ENCODE results near the gene LRMDA. TPM values are rescaled to one million over a fixed set of nuclear protein-coding genes. Genes with fewer than 3 reads are reported as not detected.

The LRMDA gene
- polyA plus RNA-seq, 3 donors, result 39.8 to 59.6 (median 56.4) TPM

GRCh38 chr10:76032700-76033039 lies 601.2 kb downstream of the LRMDA start:
- no peak overlapping the region for H3K27ac ChIP-seq (ENCODE audit: low read depth in 1 of 2, low read length in 2 of 2)
- no peak overlapping the region for H3K4me3 Mint-ChIP-seq
- H3K27ac Mint-ChIP-seq, result no peak overlapping the region
- H3K27me3 ChIP-seq (ENCODE audit: control insufficient read depth in 2 of 2, insufficient read depth in 2 of 2, low read length in 2 of 2), result no peaks in the 10 kb centered on the region
- H3K79me2 ChIP-seq (ENCODE audit: insufficient read depth, low read length), result no peaks in the 10 kb centered on the region
- H3K4me3 ChIP-seq (replicated peaks in 1 of 3; ENCODE audit: low read depth in 2 of 3, low read length in 3 of 3), result no peak overlapping the region
- DNase-seq, result no peak
- no peaks in the 10 kb centered on the region for H3K9me3 ChIP-seq (replicated peaks in 1 of 2; ENCODE audit: control insufficient read depth in 1 of 2, insufficient read depth in 1 of 2, low read length in 2 of 2)
- H3K9ac ChIP-seq (ENCODE audit: insufficient read depth, low read length, poor library complexity, severe bottlenecking), result no peak overlapping the region
- no peaks in the 10 kb centered on the region for H3K9me3 Mint-ChIP-seq
- H3K27me3 Mint-ChIP-seq (ENCODE audit: low read depth in 3 of 3), result peaks cover 0 to 5% (median 2%) of the 10 kb centered on the region in 3 donors
- peaks cover 7 to 8% of the 10 kb centered on the region in 2 donors for H3K36me3 Mint-ChIP-seq
- H2AFZ ChIP-seq (ENCODE audit: insufficient read depth, low read depth, low read length, poor library complexity, severe bottlenecking), result no peak overlapping the region
- H3K4me1 ChIP-seq (ENCODE audit: control insufficient read depth in 1 of 2, insufficient read depth in 2 of 2, low read length in 2 of 2), result peaks cover 7 to 8% of the 10 kb centered on the region in 2 donors
- H3K36me3 ChIP-seq (replicated peaks in 1 of 2; ENCODE audit: control insufficient read depth in 1 of 2, insufficient read depth in 2 of 2, low read length in 2 of 2), result peaks cover 0 to 4% of the 10 kb centered on the region in 2 donors
- WGBS (ENCODE audit: insufficient coverage), result 100% methylated on average over 1 of the region's 3 CpGs
- no peak overlapping the region for H3K4me2 ChIP-seq (replicated peaks; ENCODE audit: extremely low read depth, low read length, poor library complexity, severe bottlenecking)
- H4K20me1 ChIP-seq (ENCODE audit: insufficient read depth, low read length), result no peaks in the 10 kb centered on the region
- H3K4me1 Mint-ChIP-seq, result peaks cover 16% of the 10 kb centered on the region
- intact Hi-C loops (cut with micrococcal nuclease), result loop anchor here in 1 of 2 donors (10.0 kb wide), 1 partner anchor 638 kb away; no protein-coding TSS in a partner anchor
- TF ChIP-seq CTCF (IDR thresholded peaks at IDR 0.05), result no peak

- Mint-ChIP-seq H3K4me3 (peak overlapping the region; percentile 63 to 82), H3K9me3 (peaks cover 0 to 9% (median 3%) of the 10 kb centered on the region in 7 donors), H3K27me3 (ENCODE audit: low read depth in 3 of 3) (peaks cover 0 to 5% (median 2%) of the 10 kb centered on the region in 3 donors), H3K27ac (peak overlapping the region in 2 of 7 donors; percentile 10 to 31), H3K36me3 (peaks cover 10 to 15% of the 10 kb centered on the region in 2 donors), H3K4me1 (peaks cover 16% of the 10 kb centered on the region)
- intact Hi-C loops (cut with micrococcal nuclease), result loop anchor here in 1 of 2 donors (10.0 kb wide), 1 partner anchor 639 kb away; no protein-coding TSS in a partner anchor
- H3K27me3 ChIP-seq (ENCODE audit: control insufficient read depth in 2 of 2, insufficient read depth in 2 of 2, low read length in 2 of 2), result no peaks in the 10 kb centered on the region
- peaks cover 0 to 14% of the 10 kb centered on the region in 2 donors for H3K36me3 ChIP-seq (replicated peaks in 1 of 2; ENCODE audit: control insufficient read depth in 1 of 2, insufficient read depth in 2 of 2, low read length in 2 of 2)
- H4K20me1 ChIP-seq (ENCODE audit: insufficient read depth, low read length), result no peaks in the 10 kb centered on the region
- no peak overlapping the region for H3K27ac ChIP-seq (ENCODE audit: low read depth in 1 of 2, low read length in 2 of 2)
- DNase-seq, result peak in 2 of 3 donors; percentile 27 to 37
- 0% methylated on average over 1 of the region's 15 CpGs for WGBS (ENCODE audit: insufficient coverage)
- H3K9ac ChIP-seq (ENCODE audit: insufficient read depth, low read length, poor library complexity, severe bottlenecking), result no peak overlapping the region
- H3K9me3 ChIP-seq (replicated peaks in 1 of 2; ENCODE audit: control insufficient read depth in 1 of 2, insufficient read depth in 1 of 2, low read length in 2 of 2), result peaks cover under 1 to 4% of the 10 kb centered on the region in 2 donors
- no peak overlapping the region for H3K4me3 ChIP-seq (replicated peaks in 1 of 3; ENCODE audit: low read depth in 2 of 3, low read length in 3 of 3)
- H3K4me1 ChIP-seq (ENCODE audit: control insufficient read depth in 1 of 2, insufficient read depth in 2 of 2, low read length in 2 of 2), result peaks cover 7 to 8% of the 10 kb centered on the region in 2 donors
- H3K79me2 ChIP-seq (ENCODE audit: insufficient read depth, low read length), result no peaks in the 10 kb centered on the region
- H3K4me2 ChIP-seq (replicated peaks; ENCODE audit: extremely low read depth, low read length, poor library complexity, severe bottlenecking), result peak overlapping the region; percentile 30
- no peak for TF ChIP-seq CTCF (IDR thresholded peaks at IDR 0.05)
- no peak overlapping the region for H2AFZ ChIP-seq (ENCODE audit: insufficient read depth, low read depth, low read length, poor library complexity, severe bottlenecking)
These were observed 602.2 kb downstream of the LRMDA start for GRCh38 chr10:76033457-76034196.

Measured in CD14-positive monocyte (primary cell).